Raji (cell line): Measurements from ENCODE around the gene SPARC.

Experiments
- POLR2A ChIP-seq: IDR thresholded peaks from 2 replicates; pipeline ENCODE4 v1.6.1; 2011; ENCODE audit warnings: low read depth, low read length, control low read depth; ENCODE audit not compliant: insufficient read depth

Gene SPARC

DNA sequence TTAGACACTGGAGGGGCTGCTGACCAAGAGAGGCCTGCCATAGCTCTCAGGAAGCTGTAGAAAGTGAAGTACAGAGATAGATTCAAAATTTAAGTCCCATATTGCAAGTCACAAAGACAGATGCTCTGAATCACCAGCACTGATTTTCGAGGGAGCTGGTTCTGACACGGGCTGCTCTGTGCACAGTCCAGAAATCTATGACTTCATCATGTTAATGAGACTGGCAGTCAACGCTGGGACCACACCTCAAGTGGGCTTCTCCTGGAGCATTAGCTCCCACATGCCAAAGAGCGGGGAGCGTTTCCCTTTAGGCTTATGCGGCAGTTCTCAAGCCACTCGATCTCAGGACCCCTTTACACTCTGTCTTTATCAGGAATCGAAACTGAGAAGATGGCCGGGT is 61.4 kb downstream of the SPARC start:
- TF ChIP-seq POLR2A, result no peak

GRCh38 chr5:151624476-151624875 is 62.2 kb downstream of the SPARC start:
- no peak for TF ChIP-seq POLR2A

DNA sequence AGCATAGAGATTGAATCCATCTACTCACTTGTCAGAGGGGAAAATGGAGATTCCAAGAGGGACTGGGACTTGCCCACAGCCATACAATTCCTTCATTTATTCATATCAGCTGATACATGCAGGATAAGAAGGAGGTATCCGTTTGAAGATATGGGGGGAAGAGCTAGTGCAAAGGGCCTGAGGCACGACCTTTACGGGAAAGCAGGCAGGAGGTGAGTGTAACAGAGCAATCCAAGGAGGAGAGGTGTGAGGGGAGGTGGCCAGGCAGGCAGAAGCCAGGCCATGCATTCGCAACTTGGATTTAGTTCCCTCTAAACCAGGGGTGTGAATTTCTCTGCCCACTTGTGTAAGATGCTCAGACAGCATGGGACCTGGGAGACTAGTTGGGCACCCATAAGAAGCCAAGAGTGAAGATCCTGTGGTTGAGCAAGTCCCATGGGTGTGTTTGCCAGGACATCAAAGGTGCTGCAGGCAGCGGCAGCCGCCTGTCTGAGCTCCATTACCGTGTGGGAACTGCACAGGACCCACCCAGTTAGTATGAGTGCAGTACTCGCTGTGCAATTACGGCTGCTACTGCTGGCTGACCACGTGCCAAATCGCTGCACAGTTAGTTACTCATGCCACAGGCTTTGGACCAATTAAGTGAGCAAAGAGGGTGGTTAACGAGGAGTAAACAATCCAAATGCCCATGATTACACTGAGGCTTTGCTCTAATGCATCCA is 64.2 kb downstream of the SPARC start:
- no peak for TF ChIP-seq POLR2A

DNA sequence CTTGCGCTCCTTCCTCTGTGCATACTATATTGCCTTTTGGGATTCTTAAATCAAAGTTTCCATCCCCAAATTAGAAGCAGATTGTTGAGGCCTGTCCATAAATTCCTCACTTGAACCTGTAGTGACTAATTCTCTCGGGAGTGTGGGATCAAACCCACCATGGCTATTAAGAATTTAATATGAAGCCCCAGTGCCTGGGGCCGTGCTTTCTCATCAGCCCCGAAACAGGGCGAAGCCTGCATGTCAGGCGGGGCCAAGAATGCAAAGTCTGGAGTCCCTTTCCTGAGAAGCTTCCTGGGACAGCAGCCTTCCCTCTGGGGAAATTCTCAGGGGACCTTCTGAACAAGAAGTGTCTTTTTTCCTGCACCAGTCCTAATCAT is 66.3 kb downstream of the SPARC start:
- TF ChIP-seq POLR2A, result no peak

DNA sequence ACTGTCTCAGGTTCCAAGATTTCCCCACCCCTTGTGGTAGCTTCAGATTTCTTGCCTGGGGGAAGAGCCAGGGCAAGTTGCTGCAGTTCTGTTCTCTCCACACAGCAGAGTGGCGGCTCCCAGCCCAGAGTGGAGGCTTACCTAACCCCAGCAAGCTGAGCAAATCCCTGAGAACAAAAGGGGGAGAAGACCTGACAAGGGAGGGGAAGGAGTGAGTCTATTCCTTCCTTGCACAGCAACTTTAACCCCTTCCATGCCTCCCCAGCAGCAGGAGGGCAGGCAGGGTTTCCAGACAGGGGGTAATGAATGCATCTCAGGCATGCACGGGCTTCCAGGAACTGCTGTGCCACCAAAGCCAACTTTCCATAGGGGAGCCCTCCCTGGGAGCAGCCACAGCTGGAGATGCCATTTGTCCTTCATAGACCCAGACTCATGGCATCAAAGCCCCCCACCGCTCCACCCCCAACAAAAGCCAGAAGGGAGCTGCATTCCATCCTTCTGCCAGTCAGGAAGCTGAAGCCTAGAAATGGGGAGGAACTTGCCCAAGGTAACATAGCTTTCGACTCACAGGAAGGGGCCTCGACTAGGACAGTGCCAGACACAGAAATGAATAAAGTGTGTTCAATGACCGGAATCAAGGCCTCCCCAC is 66.8 kb downstream of the SPARC start:
- TF ChIP-seq POLR2A, result no peak

GRCh38 chr5:151618907-151619306 is 67.8 kb downstream of the SPARC start:
- no peak for TF ChIP-seq POLR2A

DNA sequence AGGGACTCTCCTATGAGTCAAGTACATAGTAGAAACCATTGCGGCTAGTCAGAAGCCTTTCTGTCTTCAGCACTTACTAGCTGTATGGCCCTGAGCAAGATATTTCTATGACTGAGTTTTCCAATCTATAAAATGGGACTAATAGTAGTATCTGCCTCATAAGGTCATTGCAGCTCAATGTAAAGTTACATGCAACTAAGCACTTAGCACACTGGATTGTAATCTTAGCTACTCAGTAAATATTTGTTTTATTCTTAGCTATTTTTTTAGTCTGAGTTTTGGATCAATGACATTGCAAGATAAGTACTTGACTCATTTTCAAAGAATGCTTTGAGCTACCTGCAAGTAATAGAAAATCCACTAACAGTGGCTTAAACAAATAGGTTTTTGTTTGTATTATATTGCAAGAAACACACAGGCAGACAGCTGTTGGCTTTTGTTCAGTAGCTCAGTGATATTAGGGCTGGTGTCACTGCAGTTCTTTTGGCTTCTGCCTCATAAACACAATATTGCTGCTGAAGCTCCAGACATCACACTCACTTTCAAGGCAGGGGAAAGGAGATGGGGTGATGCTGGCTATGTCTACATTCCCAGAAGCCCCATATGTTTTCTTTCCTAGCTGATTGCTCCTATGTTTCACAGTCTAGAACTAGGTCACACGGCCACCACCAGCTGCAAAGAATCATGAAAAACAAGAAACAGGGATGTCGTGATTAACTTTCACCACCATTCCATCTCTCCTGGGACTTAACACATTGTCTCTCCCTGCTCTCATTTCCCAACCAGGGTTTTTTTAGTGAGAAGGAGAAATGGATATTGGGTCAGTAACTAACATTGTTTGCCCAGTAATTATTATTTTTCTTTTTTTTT is 68.6 kb downstream of the SPARC start:
- TF ChIP-seq POLR2A, result no peak

GRCh38 chr5:151617383-151617840 is 69.3 kb downstream of the SPARC start:
- TF ChIP-seq POLR2A, result no peak

DNA sequence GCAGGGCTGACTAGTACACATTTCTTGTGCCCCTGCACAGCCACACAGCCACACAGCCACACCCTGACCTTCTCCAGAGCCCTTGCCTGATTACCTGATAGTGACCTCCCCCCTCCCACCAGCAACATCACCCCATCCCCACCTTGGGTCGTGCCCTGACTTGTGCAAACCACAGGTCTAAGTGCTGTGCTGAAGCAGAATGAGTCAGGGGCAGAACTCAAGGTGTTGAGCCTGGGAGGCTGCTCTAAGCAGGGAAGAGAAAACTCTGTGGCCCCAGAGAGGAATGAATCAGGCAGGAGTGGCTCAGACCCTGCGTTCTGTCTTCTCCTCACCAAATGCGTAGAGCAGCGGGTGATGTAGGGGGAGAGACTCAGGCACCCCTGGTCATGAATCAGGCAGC is 71.3 kb downstream of the SPARC start:
- TF ChIP-seq POLR2A, result no peak

- TF ChIP-seq POLR2A, result no peak
These were observed 72.2 kb downstream of the SPARC start for GRCh38 chr5:151614565-151614964.

DNA sequence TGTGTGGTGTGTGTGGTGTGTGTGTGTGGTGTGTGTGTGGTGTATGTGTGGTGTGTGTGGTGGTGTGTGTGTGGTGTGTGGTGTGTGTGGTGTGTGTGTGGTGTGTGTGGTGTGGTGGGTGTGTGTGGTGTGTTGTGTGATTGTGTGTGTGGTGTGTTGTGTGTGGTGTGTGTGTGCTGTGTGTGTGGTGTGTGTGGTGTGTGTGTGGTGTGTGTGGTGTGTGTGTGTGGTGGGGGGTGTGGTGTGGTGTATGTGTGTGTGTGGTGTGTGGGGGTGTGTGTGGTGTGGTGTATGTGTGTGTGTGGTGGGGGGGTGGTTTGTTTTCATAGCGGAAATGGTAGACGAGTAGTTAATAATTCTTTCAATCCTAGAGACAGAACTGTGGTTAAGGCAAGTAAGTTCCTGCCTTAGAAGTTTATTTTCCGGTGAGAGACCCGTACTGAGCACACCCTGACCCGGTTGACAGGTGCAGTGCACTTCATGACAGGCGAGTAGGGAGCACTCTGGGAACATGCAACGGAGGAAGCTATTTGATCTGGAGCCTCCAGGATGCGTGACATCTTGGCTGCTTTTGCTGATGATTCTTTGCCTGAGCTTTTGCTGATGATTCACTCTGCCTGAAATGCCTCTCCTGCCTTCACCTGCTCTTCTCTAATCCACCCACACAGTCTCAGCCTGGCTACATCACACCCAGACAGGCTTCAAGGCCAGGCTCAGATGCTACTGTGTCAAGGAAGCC is 73.9 kb downstream of the SPARC start:
- TF ChIP-seq POLR2A, result no peak

- no peak for TF ChIP-seq POLR2A
These were observed 75.5 kb downstream of the SPARC start for GRCh38 chr5:151611127-151611775.
